GM19193 (cell line): ENCODE data around the gene IQGAP1.

Source experiments
- POLR2A ChIP-seq: IDR thresholded peaks from 4 replicates; pipeline ENCODE4 v1.6.1; 2011; ENCODE audit not compliant: insufficient read depth, insufficient read length; ENCODE audit errors: extremely low read depth

The IQGAP1 gene

DNA sequence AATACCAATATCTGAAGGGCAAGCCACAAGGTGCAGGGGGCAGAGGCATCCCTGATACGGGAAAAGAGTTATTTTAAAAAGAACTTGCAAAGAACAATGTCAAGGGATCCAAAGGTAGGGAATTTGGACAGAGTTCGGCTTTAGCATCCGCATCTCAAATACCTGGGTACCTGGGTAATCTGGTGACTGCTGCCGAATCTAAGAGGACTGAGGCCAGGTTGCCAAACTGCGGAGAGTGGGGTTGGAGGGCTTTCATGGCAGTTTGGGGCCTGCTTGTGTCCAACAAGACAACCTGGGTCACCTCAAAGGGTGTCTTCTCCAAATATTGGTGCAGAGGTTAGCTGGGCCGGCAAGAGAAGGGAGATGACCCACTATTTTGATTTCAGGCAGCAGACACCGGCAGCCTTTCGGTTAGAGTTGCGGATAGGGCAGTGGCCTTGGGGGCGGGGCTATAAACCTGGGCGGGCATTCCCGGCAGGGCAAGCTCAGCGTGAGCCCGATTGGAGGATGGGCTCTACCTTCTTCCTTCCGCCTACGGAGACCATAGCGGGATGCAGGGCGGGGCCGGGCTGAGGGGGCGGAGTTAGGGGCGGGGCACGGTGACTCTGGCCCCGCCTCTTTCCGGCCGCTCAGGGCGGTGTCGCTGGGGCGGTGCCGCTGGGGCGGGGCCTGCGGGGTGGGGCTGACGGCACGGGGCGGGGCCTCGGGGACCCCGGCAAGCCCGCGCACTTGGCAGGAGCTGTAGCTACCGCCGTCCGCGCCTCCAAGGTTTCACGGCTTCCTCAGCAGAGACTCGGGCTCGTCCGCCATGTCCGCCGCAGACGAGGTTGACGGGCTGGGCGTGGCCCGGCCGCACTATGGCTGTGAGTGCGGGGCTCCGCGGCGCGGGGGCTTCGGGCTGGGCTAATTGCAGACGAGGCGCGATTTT is at the start of gene IQGAP1:
TSS of gene IQGAP1 (plus strand) at position 709 of the 928 bp plus-strand sequence. CDS start at position 809, 100 bp downstream.
- TF ChIP-seq POLR2A = peak; percentile 79

- no peak for TF ChIP-seq POLR2A
Measured at GRCh38 chr15:90338532-90338931, 49.5 kb upstream of the IQGAP1 start.

DNA sequence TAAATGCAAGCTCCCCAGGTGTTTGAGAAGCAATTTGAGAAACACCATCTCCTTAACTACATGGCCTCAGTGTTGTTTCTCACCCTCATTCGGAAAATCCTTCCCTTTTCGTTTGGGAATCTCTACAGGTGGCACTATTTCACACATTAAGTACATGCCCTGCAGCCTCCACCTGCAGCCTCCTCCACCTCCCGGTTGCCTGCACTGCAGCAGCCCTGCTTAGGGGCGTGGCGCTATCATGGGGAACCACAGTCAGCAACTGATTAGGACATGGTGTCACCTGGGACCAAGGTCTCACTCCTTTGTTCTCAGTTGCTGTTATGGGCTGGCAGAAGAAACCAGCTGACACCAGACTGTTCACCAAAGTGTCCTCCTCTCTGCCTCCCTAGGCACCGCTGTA is 47.7 kb upstream of the IQGAP1 start:
- TF ChIP-seq POLR2A = no peak

DNA sequence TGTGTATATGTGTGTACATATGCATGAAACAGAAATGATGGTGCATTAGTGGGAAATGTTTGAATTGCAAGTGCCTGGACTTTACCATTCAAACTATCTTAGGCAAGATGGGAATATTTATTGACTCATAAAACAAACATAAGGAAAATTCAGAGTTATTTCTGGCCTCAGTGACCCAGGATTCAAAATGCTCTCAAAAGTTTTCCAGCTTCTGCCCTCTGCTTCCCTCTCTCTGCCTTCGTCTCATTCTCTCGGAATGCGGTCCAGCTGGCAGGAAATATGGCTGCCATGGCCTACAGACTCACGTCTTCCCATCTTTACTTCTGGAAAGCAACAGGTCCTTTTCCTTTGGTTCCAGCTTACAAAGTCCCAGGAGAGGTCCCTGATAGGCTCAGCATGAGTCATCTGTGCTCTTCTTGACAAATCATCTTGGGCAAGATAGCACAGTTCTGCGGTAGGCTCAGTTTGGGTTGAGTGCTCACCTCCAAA is 44.7 kb upstream of the IQGAP1 start:
- no peak for TF ChIP-seq POLR2A

DNA sequence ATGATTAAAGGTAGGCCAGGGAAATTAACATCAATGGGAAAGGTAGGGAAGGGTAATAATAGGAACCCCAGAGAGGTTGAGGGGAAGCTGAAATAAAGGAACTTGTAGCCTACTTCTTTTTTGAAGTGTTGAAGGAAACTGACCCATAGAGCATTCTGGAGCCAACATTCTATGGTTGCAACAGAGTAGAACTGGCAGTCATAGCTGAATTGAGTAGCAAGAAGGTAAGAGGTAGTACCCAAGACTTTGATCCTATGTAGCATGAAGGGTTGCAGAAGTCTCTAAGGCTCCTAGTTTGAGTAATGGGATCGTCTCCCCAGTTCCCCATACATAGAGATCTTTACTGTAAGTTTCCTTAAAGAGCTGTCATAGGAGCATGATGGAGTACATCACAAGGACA is 43.4 kb upstream of the IQGAP1 start:
- TF ChIP-seq POLR2A = no peak

DNA sequence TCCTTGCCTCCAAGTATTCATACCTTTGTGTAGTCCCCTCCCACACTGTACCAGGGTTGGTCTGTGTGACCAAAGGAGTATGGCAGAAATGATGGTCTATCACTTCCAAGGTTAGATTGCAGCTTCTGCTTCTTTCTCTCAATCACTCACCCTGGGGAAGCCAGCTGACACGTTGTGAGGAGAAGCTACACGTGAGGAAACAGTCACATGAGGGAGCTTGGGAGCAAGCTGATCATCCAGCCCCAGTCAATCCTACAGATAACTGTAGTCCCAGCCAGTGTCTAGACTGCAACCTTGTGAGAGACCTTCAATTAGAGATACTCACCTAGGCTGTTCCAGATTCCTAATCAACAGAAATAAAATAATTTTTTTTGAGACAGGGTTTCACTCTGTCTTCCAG is 42.2 kb upstream of the IQGAP1 start:
- TF ChIP-seq POLR2A = no peak

- no peak for TF ChIP-seq POLR2A
Measured at GRCh38 chr15:90348456-90348855, 39.6 kb upstream of the IQGAP1 start.

GRCh38 chr15:90349072-90349471 is 39.0 kb upstream of the IQGAP1 start:
- no peak for TF ChIP-seq POLR2A

GRCh38 chr15:90349821-90350220 is 38.2 kb upstream of the IQGAP1 start:
- no peak for TF ChIP-seq POLR2A

DNA sequence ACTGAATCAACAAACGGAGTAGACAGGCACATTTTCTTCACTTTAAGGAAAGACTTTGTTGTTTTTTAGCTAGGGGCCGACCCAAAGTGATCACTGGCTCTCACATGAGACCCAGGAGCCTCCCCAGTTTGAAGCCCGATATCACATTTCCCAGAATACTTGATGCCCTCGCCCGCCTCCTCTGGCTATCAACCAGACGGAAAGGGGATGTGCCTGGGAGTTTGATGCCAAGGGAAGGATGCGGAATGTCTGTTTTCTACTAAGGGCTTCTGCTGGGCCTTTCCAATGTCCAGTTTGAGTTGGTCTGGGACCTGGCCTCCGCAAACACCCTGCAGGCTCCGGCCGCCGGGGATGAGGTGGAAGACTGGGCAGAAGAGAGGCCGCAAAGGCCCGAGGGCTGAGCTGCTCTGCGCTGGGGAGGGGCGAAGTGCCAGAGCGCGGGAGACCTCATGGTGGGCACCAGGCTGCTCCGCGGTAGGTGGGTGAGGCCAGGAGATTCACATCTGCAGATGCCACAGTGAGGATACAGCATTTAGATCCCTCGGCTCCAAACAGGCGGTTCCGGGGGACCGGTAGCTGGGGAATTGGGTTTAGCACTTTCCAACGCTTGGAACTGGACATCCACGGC is 36.4 kb upstream of the IQGAP1 start:
- TF ChIP-seq POLR2A = no peak

DNA sequence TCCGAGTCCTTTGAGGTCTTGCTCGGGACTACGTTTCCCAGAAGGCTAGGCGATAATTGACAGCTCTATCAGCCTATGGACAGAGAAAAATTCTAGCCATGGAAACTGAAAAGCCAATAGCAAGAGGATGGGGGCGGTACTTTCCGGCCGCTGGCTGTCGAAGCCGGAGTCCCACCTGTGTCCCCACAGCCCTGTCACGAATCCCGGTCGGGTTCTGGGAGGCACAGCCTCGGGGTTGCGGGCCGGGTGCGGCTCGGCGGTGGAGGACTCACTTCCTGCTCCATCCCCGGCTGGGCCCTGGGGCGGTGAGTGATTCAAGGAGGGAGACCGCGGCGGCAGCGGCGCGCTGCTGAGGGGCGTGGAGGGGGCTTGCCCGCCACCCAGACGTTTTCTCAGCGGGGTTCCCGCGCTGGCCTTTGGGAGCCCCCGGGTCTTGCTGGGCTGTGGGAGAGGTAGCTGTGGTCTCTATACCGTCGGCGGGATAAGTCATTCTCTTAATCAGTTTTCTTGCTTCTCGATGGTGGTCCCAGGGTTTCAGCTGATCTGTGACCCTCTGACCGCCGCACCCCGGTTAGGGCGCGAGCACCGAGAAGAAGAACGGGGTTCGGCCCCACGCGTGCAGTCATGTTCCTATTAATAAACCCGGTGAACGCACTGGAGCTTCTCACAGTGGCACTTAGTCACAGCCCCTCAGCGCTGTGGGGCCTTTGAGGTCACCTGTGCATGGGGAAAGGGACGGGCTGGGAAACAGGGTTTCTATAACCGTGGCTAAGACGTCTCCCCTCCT is 35.7 kb upstream of the IQGAP1 start, which contains the start of gene ZNF774:
TSS of gene ZNF774 (plus strand) at position 178 of the 787 bp plus-strand sequence. CDS start 2,377 bp downstream, outside the sequence.
- TF ChIP-seq POLR2A = peak; percentile 50

DNA sequence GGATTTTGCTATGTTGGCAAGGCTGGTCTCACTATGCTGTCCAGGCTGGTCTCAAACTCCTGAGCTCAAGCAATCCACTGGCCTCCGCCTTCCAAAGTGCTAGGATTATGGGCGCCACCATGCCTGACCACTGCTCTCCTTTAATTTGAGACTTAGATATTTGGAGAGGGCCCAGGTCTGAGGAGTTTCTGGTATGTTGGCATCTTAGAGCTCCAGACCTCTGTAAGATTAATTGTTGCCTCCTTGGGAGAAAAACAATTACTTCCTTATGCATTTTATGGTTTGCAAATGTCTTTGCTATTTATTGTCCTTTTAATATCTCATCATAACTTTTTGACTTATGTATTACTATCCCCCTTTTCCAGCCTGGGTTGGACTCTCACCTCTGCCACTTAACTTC is 33.1 kb upstream of the IQGAP1 start:
- no peak for TF ChIP-seq POLR2A

GRCh38 chr15:90358124-90359033 is 29.7 kb upstream of the IQGAP1 start:
- TF ChIP-seq POLR2A = no peak

DNA sequence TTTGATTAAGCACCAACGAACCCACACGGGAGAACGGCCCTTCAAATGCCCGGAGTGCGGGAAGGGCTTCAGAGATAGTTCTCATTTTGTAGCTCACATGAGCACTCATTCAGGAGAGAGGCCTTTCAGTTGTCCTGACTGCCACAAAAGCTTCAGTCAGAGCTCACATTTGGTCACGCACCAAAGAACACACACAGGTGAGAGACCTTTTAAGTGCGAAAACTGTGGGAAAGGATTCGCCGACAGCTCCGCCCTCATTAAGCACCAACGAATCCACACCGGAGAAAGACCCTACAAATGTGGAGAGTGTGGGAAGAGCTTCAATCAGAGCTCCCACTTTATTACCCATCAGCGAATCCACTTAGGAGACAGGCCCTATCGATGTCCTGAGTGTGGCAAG is 27.3 kb upstream of the IQGAP1 start:
- TF ChIP-seq POLR2A = no peak

GRCh38 chr15:90362936-90363212 is 25.2 kb upstream of the IQGAP1 start:
- TF ChIP-seq POLR2A = no peak

- no peak for TF ChIP-seq POLR2A
Measured at GRCh38 chr15:90364251-90364650, 23.8 kb upstream of the IQGAP1 start.
